ENCODE data around the gene NCSTN. TPM values are rescaled to one million over a fixed set of nuclear protein-coding genes. Genes with fewer than 3 reads are reported as not detected.

Gene NCSTN
- polyA plus RNA-seq, 1 donor (not counting 4 experiments of a cell fraction or from before 2014, with no cell fraction given): 111 TPM

GRCh38 chr1:160351629-160352028, 8.4 kb downstream of the NCSTN start:
- no peaks in the 10 kb centered on the region for H3K9me3 ChIP-seq (ENCODE audit: control insufficient read depth, low read depth, low read length)
- H4K20me1 ChIP-seq (ENCODE audit: control insufficient read depth, extremely low read depth, insufficient read depth, low read length): no peaks in the 10 kb centered on the region
- H2AFZ ChIP-seq (ENCODE audit: control insufficient read depth, low read length): no peak overlapping the region
- no peaks in the 10 kb centered on the region for H3K79me2 ChIP-seq (ENCODE audit: control insufficient read depth, insufficient read depth, low read length)
- no peaks in the 10 kb centered on the region for H3K27me3 ChIP-seq (ENCODE audit: control insufficient read depth, extremely low read depth, insufficient read depth, low read length)
- H3K4me3 ChIP-seq (ENCODE audit: control insufficient read depth in 2 of 3, extremely low read depth in 1 of 3, insufficient read depth in 2 of 3, low read depth in 1 of 3, low read length in 3 of 3): no peak overlapping the region
- TF ChIP-seq CTCF (optimal IDR thresholded peaks at IDR 0.05 in 1 of 3, IDR thresholded peaks at IDR 0.05 in 1 of 3, conservative IDR thresholded peaks at IDR 0.05 in 1 of 3; ENCODE audit: extremely low read depth in 1 of 3, insufficient read depth in 2 of 3, low read length in 3 of 3): no peak
- TF ChIP-seq EZH2 (IDR thresholded peaks at IDR 0.05; ENCODE audit: low read length): no peak
- FAIRE-seq: no peak
- H3K4me1 ChIP-seq (ENCODE audit: control insufficient read depth, extremely low read depth, insufficient read depth, low read length): no peaks in the 10 kb centered on the region
- H3K4me2 ChIP-seq (ENCODE audit: control insufficient read depth, extremely low read depth, insufficient read depth, low read depth, low read length): no peak overlapping the region
- H3K9me1 ChIP-seq (ENCODE audit: control insufficient read depth, extremely low read depth, insufficient read depth, low read length): no peaks in the 10 kb centered on the region
- peaks cover 53 to 68% of the 10 kb centered on the region in 2 experiments for H3K36me3 ChIP-seq (ENCODE audit: control insufficient read depth in 2 of 2, extremely low read depth in 1 of 2, insufficient read depth in 2 of 2, low read length in 2 of 2)
- no peak overlapping the region for H3K27ac ChIP-seq (ENCODE audit: control insufficient read depth, insufficient read depth, low read length)
- no peak for DNase-seq (ENCODE audit: low read depth, low spot score)
- H3K9ac ChIP-seq (ENCODE audit: control insufficient read depth, extremely low read depth, insufficient read depth, low read length): no peak overlapping the region
- dilution Hi-C loops (cut with MboI; ENCODE audit: extremely low pct_ligation_motif_present, low sequenced_read_pairs): no loop called here

- Histone ChIP-seq H3K27ac (ENCODE audit: control insufficient read depth, insufficient read depth, low read length) (no peak overlapping the region), H2AFZ (ENCODE audit: control insufficient read depth, low read length) (no peak overlapping the region), H3K4me1 (ENCODE audit: control insufficient read depth, extremely low read depth, insufficient read depth, low read length) (no peaks in the 10 kb centered on the region), H3K36me3 (ENCODE audit: control insufficient read depth in 2 of 2, extremely low read depth in 1 of 2, insufficient read depth in 2 of 2, low read length in 2 of 2) (peaks cover 58 to 74% of the 10 kb centered on the region in 2 experiments), H3K9me3 (ENCODE audit: control insufficient read depth, low read depth, low read length) (no peaks in the 10 kb centered on the region), H4K20me1 (ENCODE audit: control insufficient read depth, extremely low read depth, insufficient read depth, low read length) (no peaks in the 10 kb centered on the region), H3K9me1 (ENCODE audit: control insufficient read depth, extremely low read depth, insufficient read depth, low read length) (no peaks in the 10 kb centered on the region), H3K4me2 (ENCODE audit: control insufficient read depth, extremely low read depth, insufficient read depth, low read depth, low read length) (no peak overlapping the region), H3K9ac (ENCODE audit: control insufficient read depth, extremely low read depth, insufficient read depth, low read length) (no peak overlapping the region), H3K27me3 (ENCODE audit: control insufficient read depth, extremely low read depth, insufficient read depth, low read length) (no peaks in the 10 kb centered on the region), H3K79me2 (ENCODE audit: control insufficient read depth, insufficient read depth, low read length) (no peaks in the 10 kb centered on the region), H3K4me3 (ENCODE audit: control insufficient read depth in 2 of 3, extremely low read depth in 1 of 3, insufficient read depth in 2 of 3, low read depth in 1 of 3, low read length in 3 of 3) (no peak overlapping the region)
- DNase-seq (ENCODE audit: low read depth, low spot score) (no peak), FAIRE-seq (no peak)
- dilution Hi-C loops (cut with MboI; ENCODE audit: extremely low pct_ligation_motif_present, low sequenced_read_pairs): no loop called here
- TF ChIP-seq EZH2 (IDR thresholded peaks at IDR 0.05; ENCODE audit: low read length): no peak
- TF ChIP-seq CTCF (optimal IDR thresholded peaks at IDR 0.05 in 1 of 3, IDR thresholded peaks at IDR 0.05 in 1 of 3, conservative IDR thresholded peaks at IDR 0.05 in 1 of 3; ENCODE audit: extremely low read depth in 1 of 3, insufficient read depth in 2 of 3, low read length in 3 of 3): no peak
Measured at GRCh38 chr1:160352555-160352954, 9.4 kb downstream of the NCSTN start.
